H1 (cell line): ENCODE data around the gene BEST3. TPM values are rescaled to one million over a fixed set of nuclear protein-coding genes. Genes with fewer than 3 reads are reported as not detected.

Source experiments
- CTCF ChIA-PET: fragments of 300-600 bp; sonication (Branson Sonifier 250); formaldehyde crosslinking; loops from one replicate; lab custom pipeline; 2021; ENCODE audit not compliant: partially characterized antibody; lab: Charles Lee
- POLR2A ChIA-PET: fragments of 300-600 bp; sonication (Branson Sonifier 250); formaldehyde crosslinking; loops from one replicate; lab custom pipeline; 2021; ENCODE audit warnings: inconsistent platforms; ENCODE audit not compliant: partially characterized antibody; lab: Charles Lee
- DNase-seq, 2 experiments: peaks; one replicate each; pipeline versions ENCODE4 v3.0.0 to v3.0.0-alpha.2; 2010 to 2022; ENCODE audit warnings: low spot score in 2 of 2, low read depth in 1 of 2, mixed read lengths in 1 of 2
- FAIRE-seq: peaks from 2 replicates; lab custom pipeline; 2011; peaks lifted over from hg19 to GRCh38; lab: Jason Lieb, UNC
- H2AFZ ChIP-seq: 2 replicates; pipeline ENCODE4 v1.8.1; 2012; ENCODE audit warnings: low read length, inconsistent platforms
- H2AK5ac ChIP-seq: 2 replicates; pipeline ENCODE4 v1.6.1; 2013; ENCODE audit warnings: low read depth, low read length
- H2BK120ac ChIP-seq: replicated peaks from 2 replicates; pipeline ENCODE3; 2013; ENCODE audit warnings: low read depth, low read length, inconsistent platforms
- H2BK12ac ChIP-seq: 2 replicates; pipeline ENCODE4 v1.6.1; 2013; ENCODE audit warnings: low read depth, low read length
- H2BK15ac ChIP-seq: 2 replicates; pipeline ENCODE4 v1.6.1; 2013; ENCODE audit warnings: low read length
- H2BK20ac ChIP-seq: 2 replicates; pipeline ENCODE4 v1.6.1; 2013; ENCODE audit warnings: low read length
- H2BK5ac ChIP-seq: 2 replicates; pipeline ENCODE4 v1.6.1; 2013; ENCODE audit warnings: low read depth, low read length
- H3K14ac ChIP-seq: 2 replicates; pipeline ENCODE4 v1.6.1; 2013; ENCODE audit warnings: inconsistent platforms; ENCODE audit not compliant: insufficient read length
- H3K18ac ChIP-seq: 2 replicates; pipeline ENCODE4 v1.6.1; 2013; ENCODE audit warnings: low read length; ENCODE audit errors: extremely low read depth
- H3K23ac ChIP-seq: 2 replicates; pipeline ENCODE4 v1.6.1; 2013; ENCODE audit warnings: inconsistent platforms; ENCODE audit not compliant: insufficient read length
- H3K23me2 ChIP-seq: 2 replicates; pipeline ENCODE4 v1.6.1; 2013; ENCODE audit warnings: low read depth, low read length
- H3K27ac ChIP-seq: 2 replicates; pipeline ENCODE4 v1.6.1; 2011; ENCODE audit warnings: low read depth, low read length, inconsistent platforms
- H3K27me3 ChIP-seq, 4 experiments: replicated peaks in 1 of 4; 1 replicate in 1 of 4; 2 replicates in 3 of 4; pipeline versions ENCODE4 v1.6.1 to v1.8.1; 2011 to 2013; ENCODE audit warnings: low read length in 3 of 4, mild to moderate bottlenecking in 3 of 4, inconsistent platforms in 2 of 4, mixed read lengths in 2 of 4, moderate library complexity in 1 of 4; ENCODE audit not compliant: control insufficient read depth in 3 of 4, insufficient read depth in 3 of 4; ENCODE audit errors: extremely low read depth in 1 of 4
- H3K36me3 ChIP-seq, 4 experiments: 2 replicates each; pipeline versions ENCODE4 v1.6.1 to v1.8.1; 2011 to 2013; ENCODE audit warnings: mild to moderate bottlenecking in 4 of 4, low read length in 3 of 4, moderate library complexity in 2 of 4, control low read depth in 1 of 4, inconsistent platforms in 1 of 4; ENCODE audit not compliant: insufficient read depth in 4 of 4, control insufficient read depth in 2 of 4
- H3K4ac ChIP-seq: replicated peaks from 2 replicates; pipeline ENCODE3; 2013; ENCODE audit warnings: low read length, low read depth, mixed read lengths, inconsistent platforms; ENCODE audit not compliant: insufficient read length
- H3K4me1 ChIP-seq, 4 experiments: replicated peaks in 1 of 4; 1 replicate in 1 of 4; 2 replicates in 3 of 4; pipeline versions ENCODE4 v1.6.1 to v1.8.1; 2011 to 2013; ENCODE audit warnings: low read length in 3 of 4, inconsistent platforms in 2 of 4, mixed read lengths in 1 of 4; ENCODE audit not compliant: insufficient read depth in 4 of 4, control insufficient read depth in 3 of 4
- H3K4me2 ChIP-seq, 2 experiments: 2 replicates each; pipeline versions ENCODE4 v1.6.1 to v1.8.1; 2011 to 2013; ENCODE audit warnings: low read depth in 2 of 2, low read length in 2 of 2, control low read depth in 1 of 2, inconsistent platforms in 1 of 2, mild to moderate bottlenecking in 1 of 2; ENCODE audit not compliant: insufficient read depth in 1 of 2
- H3K4me3 ChIP-seq, 4 experiments: fragments of 200-600, 300-600 bp in 1 of 4; sonication (generic), shearing (Covaris generic), sonication (Bioruptor Twin) in 1 of 4; 2 replicates each; pipeline versions ENCODE4 v1.5.1 to v1.8.1; 2011 to 2016; ENCODE audit warnings: low read length in 4 of 4, low read depth in 3 of 4, control low read depth in 2 of 4, inconsistent platforms in 2 of 4, mild to moderate bottlenecking in 2 of 4, mixed read lengths in 1 of 4, moderate library complexity in 1 of 4; ENCODE audit not compliant: insufficient read depth in 2 of 4; ENCODE audit errors: extremely low read depth in 1 of 4
- H3K56ac ChIP-seq: replicated peaks from 2 replicates; pipeline ENCODE3; 2013; ENCODE audit warnings: low read depth, mild to moderate bottlenecking, mixed read lengths, low read length, inconsistent platforms; ENCODE audit not compliant: insufficient read length
- H3K79me1 ChIP-seq: 2 replicates; pipeline ENCODE4 v1.6.1; 2013; ENCODE audit warnings: low read depth, low read length, control low read depth
- H3K79me2 ChIP-seq, 2 experiments: 2 replicates each; pipeline versions ENCODE4 v1.6.1 to v1.8.1; 2012 to 2013; ENCODE audit warnings: low read length in 2 of 2, mild to moderate bottlenecking in 2 of 2, inconsistent platforms in 1 of 2; ENCODE audit not compliant: insufficient read depth in 2 of 2, control insufficient read depth in 1 of 2
- H3K9ac ChIP-seq, 4 experiments: replicated peaks in 1 of 4; 1 replicate in 1 of 4; 2 replicates in 3 of 4; pipeline versions ENCODE4 v1.6.1 to v1.8.1; 2011 to 2013; ENCODE audit warnings: low read depth in 3 of 4, low read length in 3 of 4, control low read depth in 2 of 4, mild to moderate bottlenecking in 2 of 4, moderate library complexity in 2 of 4, inconsistent platforms in 1 of 4; ENCODE audit errors: extremely low read depth in 1 of 4
- H3K9me3 ChIP-seq, 2 experiments: 2 replicates each; pipeline versions ENCODE4 v1.6.1 to v1.8.1; 2012 to 2013; ENCODE audit warnings: mild to moderate bottlenecking in 2 of 2, moderate library complexity in 2 of 2, control low read depth in 1 of 2, inconsistent platforms in 1 of 2, low read depth in 1 of 2, low read length in 1 of 2, mixed read lengths in 1 of 2; ENCODE audit not compliant: insufficient read depth in 2 of 2
- H4K20me1 ChIP-seq, 2 experiments: replicated peaks in 1 of 2; 2 replicates each; pipeline versions ENCODE3 to v1.8.1; 2011 to 2013; ENCODE audit warnings: inconsistent platforms in 2 of 2, low read length in 2 of 2, mild to moderate bottlenecking in 1 of 2; ENCODE audit not compliant: insufficient read depth in 2 of 2, control insufficient read depth in 1 of 2
- H4K5ac ChIP-seq: 2 replicates; pipeline ENCODE4 v1.6.1; 2013; ENCODE audit warnings: low read length, low read depth, mixed read lengths, inconsistent platforms; ENCODE audit not compliant: insufficient read length
- H4K8ac ChIP-seq: 2 replicates; pipeline ENCODE4 v1.8.0; 2013; ENCODE audit warnings: mild to moderate bottlenecking, moderate library complexity, low read length, inconsistent platforms; ENCODE audit not compliant: insufficient read depth; ENCODE audit errors: extremely low read depth
- H4K91ac ChIP-seq: replicated peaks from 2 replicates; pipeline ENCODE3; 2013; ENCODE audit warnings: low read length, mixed read lengths, inconsistent platforms; ENCODE audit not compliant: insufficient read length
- NRF1 ChIP-seq: IDR thresholded peaks from 2 replicates; pipeline ENCODE4 v1.6.1; 2011; ENCODE audit warnings: mild to moderate bottlenecking, low read depth, low read length, improper control_type of control experiment
- SAP30 ChIP-seq: fragments of 300-600 bp; sonication (generic); IDR thresholded peaks from 2 replicates; pipeline ENCODE4 v1.7.1; 2012; ENCODE audit warnings: low read length, moderate library complexity, mild to moderate bottlenecking, inconsistent platforms; ENCODE audit not compliant: insufficient read depth, insufficient replicate concordance
- WGBS, 2 experiments: shearing (Covaris generic) in 1 of 2; methylation state at CpG; one replicate each; pipeline versions ENCODE4 v1.1.6 to v1.1.7; 2013 to 2015; ENCODE audit warnings: low lambda C conversion rate in 2 of 2, mixed read lengths in 2 of 2, inconsistent platforms in 1 of 2, low coverage in 1 of 2, missing lambda C conversion rate in 1 of 2; ENCODE audit not compliant: insufficient replicate concordance in 2 of 2, insufficient coverage in 1 of 2, insufficient read length in 1 of 2; ENCODE audit errors: extremely low coverage in 1 of 2, missing lambda C conversion rate in 1 of 2; 5-methylcytosine and 5-hydroxymethylcytosine counted together
- polyA plus RNA-seq, 7 experiments: library from polyadenylated mRNA; depleted of rRNA in 3 of 7; stranded (reverse) in 5 of 7; unstranded in 2 of 7; fragments of >200 nt in 5 of 7; fragments of 200-250 nt in 2 of 7; gene quantifications; 1 replicate in 5 of 7; 2 replicates in 1 of 7; 4 replicates in 1 of 7; pipeline versions ENCODE4 v1.2.1 to v1.2.3, GENCODE V29; 2011 to 2013; ENCODE audit warnings: missing spikeins in 2 of 7, mixed read lengths in 2 of 7
- total RNA-seq: library from RNA; stranded (reverse); fragmentation: NEBNext Ultra II Directional; extraction: Animal tissue kit (Norgen Biotek cat#: 25700); gene quantifications from 2 replicates; pipeline ENCODE4 v1.2.1, GENCODE V29; 2021

BEST3 gene
- total and polyA plus RNA-seq, 2 of the 8 experiments (the other 6 are each of a cell fraction or from before 2014, with no cell fraction given) = 0.17 TPM; not detected in 1

DNA sequence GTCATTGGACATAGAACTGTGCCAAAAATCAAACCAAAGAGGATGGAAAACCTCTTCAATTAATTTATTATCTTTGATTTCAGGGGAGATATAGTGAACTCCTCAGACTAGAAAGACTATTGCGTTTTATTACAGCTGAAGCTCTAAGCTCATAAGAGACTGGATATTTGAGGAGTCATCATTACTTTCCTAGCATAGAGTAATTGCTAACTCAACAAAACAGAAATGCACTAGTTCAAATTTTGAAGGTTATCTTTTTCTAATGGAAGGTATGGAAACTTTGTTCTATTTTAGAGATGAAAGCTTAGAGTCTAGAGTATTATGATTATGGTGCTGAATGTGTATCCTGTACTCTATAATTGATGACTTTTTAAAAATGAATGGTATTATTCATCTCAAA lies 5.3 kb upstream of the BEST3 start:
- H2BK15ac ChIP-seq = no peak overlapping the region
- no peak overlapping the region for H2BK5ac ChIP-seq
- H3K4me1 ChIP-seq = no peaks in the 10 kb centered on the region; a peak in 1 of 7 replicates
- no peak overlapping the region for H2BK20ac ChIP-seq
- no peak overlapping the region for H3K4me2 ChIP-seq
- no peak overlapping the region for H4K5ac ChIP-seq
- no peaks in the 10 kb centered on the region for H3K9me3 ChIP-seq
- H3K23me2 ChIP-seq = 0 out of 2 replicates have a peak, but pooled peaks cover 1% of the 10 kb centered on the region
- H3K27ac ChIP-seq = no peak overlapping the region
- no peak overlapping the region for H3K4me3 ChIP-seq
- H3K56ac ChIP-seq = no peak overlapping the region
- H2BK12ac ChIP-seq = no peak overlapping the region
- no peaks in the 10 kb centered on the region for H4K20me1 ChIP-seq
- H3K79me1 ChIP-seq = no peaks in the 10 kb centered on the region
- WGBS, 2 experiments = 0% methylated on average over 1 of the region's 1 CpG; no CpG with 5 or more reads in 1 of the 2 experiments
- no peak overlapping the region for H3K14ac ChIP-seq
- H4K91ac ChIP-seq = no peak overlapping the region
- no peaks in the 10 kb centered on the region for H3K27me3 ChIP-seq
- H3K79me2 ChIP-seq = no peaks in the 10 kb centered on the region
- no peak overlapping the region for H3K23ac ChIP-seq
- ChIA-PET CTCF (no interaction called here), POLR2A (no interaction called here)
- no peak overlapping the region for H3K4ac ChIP-seq
- no peak overlapping the region for H4K8ac ChIP-seq
- no peak overlapping the region for H3K9ac ChIP-seq
- no peak overlapping the region for H3K18ac ChIP-seq
- H3K36me3 ChIP-seq = no peaks in the 10 kb centered on the region
- no peak overlapping the region for H2AK5ac ChIP-seq
- no peak for DNase-seq
- no peak for TF ChIP-seq SAP30
- no peak for TF ChIP-seq NRF1
- no peak overlapping the region for H2AFZ ChIP-seq
- no peak overlapping the region for H2BK120ac ChIP-seq
- FAIRE-seq = no peak
